Mesenchymal stem cell (in vitro differentiated cells and primary cell): ENCODE results near the gene HCFC1R1.

Experiments
- DNase-seq: peaks from one replicate; pipeline ENCODE4 v3.0.0-alpha.2; 2013
- H2AFZ ChIP-seq: one replicate; pipeline ENCODE4 v1.6.1; 2013; ENCODE audit warnings: low read depth, mild to moderate bottlenecking, control low read depth, inconsistent platforms, low read length, moderate library complexity
- H2AK5ac ChIP-seq: 2 replicates; pipeline ENCODE4 v1.6.1; 2013; ENCODE audit warnings: low read length, moderate library complexity, mild to moderate bottlenecking, inconsistent platforms; ENCODE audit not compliant: severe bottlenecking
- H2BK120ac ChIP-seq: one replicate; pipeline ENCODE4 v1.6.1; 2013; ENCODE audit warnings: low read depth, mild to moderate bottlenecking, inconsistent platforms, low read length, moderate library complexity
- H2BK12ac ChIP-seq, 2 experiments: one replicate each; pipeline ENCODE4 v1.6.1; 2013; ENCODE audit warnings: inconsistent platforms in 2 of 2, low read length in 2 of 2, mild to moderate bottlenecking in 2 of 2, moderate library complexity in 2 of 2, control low read depth in 1 of 2
- H2BK15ac ChIP-seq: one replicate; pipeline ENCODE4 v1.6.1; 2013; ENCODE audit warnings: mild to moderate bottlenecking, low read depth, inconsistent platforms; ENCODE audit not compliant: poor library complexity, severe bottlenecking
- H2BK5ac ChIP-seq: 2 replicates; pipeline ENCODE4 v1.6.1; 2013; ENCODE audit warnings: low read depth, mild to moderate bottlenecking, low read length, control low read depth, inconsistent platforms; ENCODE audit not compliant: poor library complexity, severe bottlenecking
- H3K14ac ChIP-seq, 2 experiments: one replicate each; pipeline ENCODE4 v1.6.1; 2013; ENCODE audit warnings: inconsistent platforms in 2 of 2, low read length in 2 of 2, control low read depth in 1 of 2, mild to moderate bottlenecking in 1 of 2, moderate library complexity in 1 of 2
- H3K18ac ChIP-seq, 2 experiments: one replicate each; pipeline ENCODE4 v1.6.1; 2013; ENCODE audit warnings: inconsistent platforms in 2 of 2, low read length in 2 of 2, control low read depth in 1 of 2, low read depth in 1 of 2, mild to moderate bottlenecking in 1 of 2
- H3K23ac ChIP-seq, 2 experiments: one replicate each; pipeline ENCODE4 v1.6.1; 2013; ENCODE audit warnings: inconsistent platforms in 2 of 2, low read length in 2 of 2, mild to moderate bottlenecking in 2 of 2, moderate library complexity in 2 of 2, control low read depth in 1 of 2
- H3K27ac ChIP-seq: 2 replicates; pipeline ENCODE4 v1.5.1; 2013; ENCODE audit warnings: mild to moderate bottlenecking, moderate library complexity, low read length, control low read depth, inconsistent platforms; ENCODE audit not compliant: poor library complexity, severe bottlenecking
- H3K27me3 ChIP-seq, 2 experiments: 2 replicates each; pipeline versions ENCODE4 v1.6.1 to v1.7.0; 2013; ENCODE audit warnings: low read length in 2 of 2, mild to moderate bottlenecking in 2 of 2, moderate library complexity in 2 of 2, control low read depth in 1 of 2, inconsistent platforms in 1 of 2; ENCODE audit not compliant: control insufficient read depth in 1 of 2, insufficient read depth in 1 of 2
- H3K36me3 ChIP-seq, 2 experiments: 2 replicates each; pipeline versions ENCODE4 v1.6.1 to v1.7.0; 2013; ENCODE audit warnings: low read length in 2 of 2, control low read depth in 1 of 2, inconsistent platforms in 1 of 2, low read depth in 1 of 2, mild to moderate bottlenecking in 1 of 2; ENCODE audit not compliant: insufficient read depth in 2 of 2, control insufficient read depth in 1 of 2
- H3K4ac ChIP-seq, 2 experiments: one replicate each; pipeline ENCODE4 v1.6.1; 2013; ENCODE audit warnings: inconsistent platforms in 2 of 2, low read length in 2 of 2, mild to moderate bottlenecking in 2 of 2, moderate library complexity in 2 of 2, control low read depth in 1 of 2, low read depth in 1 of 2
- H3K4me1 ChIP-seq: 2 replicates; pipeline ENCODE4 v1.6.1; 2013; ENCODE audit warnings: low read depth, low read length, control low read depth; ENCODE audit not compliant: control insufficient read depth, insufficient read depth
- H3K4me2 ChIP-seq: 2 replicates; pipeline ENCODE4 v1.6.1; 2013; ENCODE audit warnings: low read length, mild to moderate bottlenecking, inconsistent platforms; ENCODE audit not compliant: poor library complexity, severe bottlenecking
- H3K4me3 ChIP-seq, 2 experiments: 2 replicates each; pipeline versions ENCODE4 v1.5.1 to v1.7.0; 2013; ENCODE audit warnings: low read length in 2 of 2, mild to moderate bottlenecking in 2 of 2, control low read depth in 1 of 2, low read depth in 1 of 2; ENCODE audit not compliant: insufficient read depth in 1 of 2
- H3K79me1 ChIP-seq: replicated peaks from 2 replicates; pipeline ENCODE4 v1.6.1; 2013; ENCODE audit warnings: mild to moderate bottlenecking, control low read depth, low read length, inconsistent platforms; ENCODE audit not compliant: poor library complexity, severe bottlenecking
- H3K9ac ChIP-seq: 2 replicates; pipeline ENCODE4 v1.7.0; 2013; ENCODE audit warnings: mild to moderate bottlenecking, low read length, moderate library complexity
- H3K9me3 ChIP-seq: 2 replicates; pipeline ENCODE4 v1.7.0; 2013; ENCODE audit warnings: mild to moderate bottlenecking, low read length; ENCODE audit not compliant: control insufficient read depth
- H4K8ac ChIP-seq: one replicate; pipeline ENCODE4 v1.6.1; 2013; ENCODE audit warnings: inconsistent platforms, mild to moderate bottlenecking, low read length, moderate library complexity
- H4K91ac ChIP-seq: one replicate; pipeline ENCODE4 v1.6.1; 2013; ENCODE audit warnings: mild to moderate bottlenecking, low read length, inconsistent platforms
- WGBS: methylation state at CpG from one replicate; pipeline ENCODE4 v1.1.7; 2013; ENCODE audit warnings: mixed read lengths; 5-methylcytosine and 5-hydroxymethylcytosine counted together

Gene HCFC1R1

DNA sequence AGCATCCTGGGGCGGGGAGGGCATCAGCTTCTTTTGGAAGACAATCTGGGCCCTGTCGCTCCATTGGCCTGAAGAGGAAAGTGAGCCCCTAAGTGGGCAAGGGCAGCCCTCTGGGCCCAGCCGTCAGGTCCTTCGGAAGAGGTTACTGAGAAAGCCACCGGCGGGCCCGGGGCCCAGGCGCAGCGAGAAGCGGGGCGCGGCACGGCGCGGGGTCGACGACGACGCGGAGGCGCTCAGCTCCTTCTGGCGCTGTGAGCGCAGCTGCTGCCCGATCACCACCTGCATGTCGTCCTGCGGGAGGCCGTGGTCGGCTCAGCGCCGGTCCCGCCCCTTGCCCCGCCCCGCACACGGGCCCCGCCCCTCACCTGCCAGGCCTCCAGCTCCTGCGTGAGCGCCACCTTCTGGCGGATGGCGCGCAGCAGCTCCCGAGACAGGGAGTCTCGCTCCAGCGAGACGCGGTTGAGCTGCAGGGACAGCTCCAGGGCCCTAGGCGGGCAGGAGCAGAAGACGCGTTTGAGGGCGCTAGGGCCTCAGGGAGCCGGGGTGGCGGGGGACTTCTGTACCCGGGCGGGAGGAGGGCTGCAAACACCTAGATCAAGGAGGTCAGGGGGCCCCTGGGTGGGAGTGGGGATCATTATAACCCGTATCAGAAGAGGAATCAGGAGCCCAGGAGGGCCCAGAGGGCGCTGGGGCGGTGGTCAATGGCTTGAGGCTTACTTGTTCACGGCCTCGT, 4.4 kb upstream of the HCFC1R1 start:
- 11% methylated on average over 58 of the region's 58 CpGs for WGBS
- H3K79me1 ChIP-seq: peaks cover 4% of the 10 kb centered on the region

DNA sequence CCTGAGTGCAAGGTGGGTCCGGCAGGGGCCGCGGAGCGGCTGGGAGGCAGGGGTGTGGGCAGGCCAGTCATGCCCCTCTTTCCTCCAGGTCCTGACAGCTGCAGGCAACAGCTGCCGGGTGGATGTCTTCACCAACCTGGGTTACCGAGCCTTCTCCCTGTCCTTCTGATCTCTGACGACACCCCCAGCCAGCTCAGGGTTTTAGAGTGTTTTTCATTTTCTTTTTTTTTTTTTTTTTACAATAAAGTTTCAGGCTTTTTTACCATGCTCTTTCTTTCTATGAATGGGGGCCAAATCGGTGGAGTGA, 3.7 kb upstream of the HCFC1R1 start:
- H3K36me3 ChIP-seq: peaks cover 24 to 47% of the 10 kb centered on the region in 2 experiments
- 91% methylated on average over 6 of the region's 8 CpGs for WGBS

More for the DNA sequence above, 4.4 kb upstream of the HCFC1R1 start:
- Histone ChIP-seq H3K27me3 (peaks cover 10 to 36% of the 10 kb centered on the region in 2 experiments), H2AK5ac (no peak overlapping the region), H3K9ac (no peak overlapping the region), H4K8ac (no peak overlapping the region), H3K4me1 (peaks cover 18% of the 10 kb centered on the region), H3K9me3 (no peaks in the 10 kb centered on the region), H4K91ac (no peak overlapping the region), H3K14ac (no peak overlapping the region), H3K27ac (no peak overlapping the region), H3K23ac (no peak overlapping the region), H2BK15ac (no peak overlapping the region), H3K4me3 (peak overlapping the region in 1 of 2 experiments; percentile 22), H2BK5ac (no peak overlapping the region), H3K4me2 (peak overlapping the region; percentile 57), H2BK120ac (no peak overlapping the region), H2BK12ac (no peak overlapping the region), H3K4ac (no peak overlapping the region), H3K18ac (peak overlapping the region in 1 of 2 experiments; percentile 14), H2AFZ (no peak overlapping the region), H3K36me3 (peaks cover 24 to 40% of the 10 kb centered on the region in 2 experiments)
- peak; percentile 69 for DNase-seq

DNA sequence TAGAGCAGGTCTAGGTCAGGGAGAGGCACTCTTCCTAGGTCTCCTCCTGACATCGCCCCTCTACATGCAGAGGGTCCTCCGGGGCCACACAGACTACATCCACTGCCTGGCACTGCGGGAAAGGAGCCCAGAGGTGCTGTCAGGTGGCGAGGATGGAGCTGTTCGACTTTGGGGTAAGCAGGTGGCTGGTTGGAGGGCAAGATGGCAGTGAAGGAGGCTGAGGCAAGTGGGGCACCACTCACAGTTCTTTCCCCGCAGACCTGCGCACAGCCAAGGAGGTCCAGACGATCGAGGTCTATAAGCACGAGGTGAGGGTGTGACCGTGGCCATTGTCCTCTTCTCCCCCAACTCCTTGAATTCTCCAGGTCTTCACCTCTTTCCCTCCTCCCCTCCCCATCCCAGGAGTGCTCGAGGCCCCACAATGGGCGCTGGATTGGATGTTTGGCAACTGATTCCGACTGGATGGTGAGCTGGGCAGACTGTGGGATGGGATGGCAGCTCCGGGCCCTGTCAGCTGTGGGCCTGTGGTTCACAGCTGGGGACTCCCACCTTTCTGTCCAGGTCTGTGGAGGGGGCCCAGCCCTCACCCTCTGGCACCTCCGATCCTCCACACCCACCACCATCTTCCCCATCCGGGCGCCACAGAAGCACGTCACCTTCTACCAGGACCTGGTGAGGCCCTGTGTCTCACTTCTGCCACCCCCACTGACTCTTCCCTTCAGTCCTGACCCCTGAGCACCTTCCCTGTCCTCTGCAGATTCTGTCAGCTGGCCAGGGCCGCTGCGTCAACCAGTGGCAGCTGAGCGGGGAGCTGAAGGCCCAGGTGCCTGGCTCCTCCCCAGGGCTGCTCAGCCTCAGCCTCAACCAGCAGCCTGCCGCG, 3.1 kb upstream of the HCFC1R1 start:
- H2BK120ac ChIP-seq: no peak overlapping the region
- H3K9ac ChIP-seq: no peak overlapping the region
- H2AK5ac ChIP-seq: no peak overlapping the region
- no peak overlapping the region for H2BK5ac ChIP-seq
- H3K4ac ChIP-seq: no peak overlapping the region
- H3K36me3 ChIP-seq: peaks cover 24 to 50% of the 10 kb centered on the region in 2 experiments
- no peak overlapping the region for H2BK12ac ChIP-seq
- H3K27me3 ChIP-seq: peaks cover 0 to 23% of the 10 kb centered on the region in 2 experiments
- no peak overlapping the region for H3K27ac ChIP-seq
- no peak overlapping the region for H3K18ac ChIP-seq
- H3K4me1 ChIP-seq: peaks cover 25% of the 10 kb centered on the region
- H3K4me2 ChIP-seq: no peak overlapping the region
- H2BK15ac ChIP-seq: no peak overlapping the region
- peaks cover 4% of the 10 kb centered on the region for H3K79me1 ChIP-seq
- 95% methylated on average over 23 of the region's 24 CpGs for WGBS
- no peak for DNase-seq
- H3K4me3 ChIP-seq: no peak overlapping the region
- H4K8ac ChIP-seq: no peak overlapping the region
- no peaks in the 10 kb centered on the region for H3K9me3 ChIP-seq
- H3K14ac ChIP-seq: no peak overlapping the region
- H3K23ac ChIP-seq: no peak overlapping the region
- H2AFZ ChIP-seq: no peak overlapping the region
- no peak overlapping the region for H4K91ac ChIP-seq

More for the DNA sequence above, 3.7 kb upstream of the HCFC1R1 start:
- H4K8ac ChIP-seq: no peak overlapping the region
- H2AFZ ChIP-seq: no peak overlapping the region
- H3K79me1 ChIP-seq: peaks cover 4% of the 10 kb centered on the region
- no peak overlapping the region for H3K4me3 ChIP-seq
- no peak overlapping the region for H3K4me2 ChIP-seq
- no peak overlapping the region for H3K18ac ChIP-seq
- H3K9me3 ChIP-seq: no peaks in the 10 kb centered on the region
- H2BK12ac ChIP-seq: no peak overlapping the region
- H4K91ac ChIP-seq: no peak overlapping the region
- H3K23ac ChIP-seq: no peak overlapping the region
- H3K27ac ChIP-seq: no peak overlapping the region
- no peak overlapping the region for H3K9ac ChIP-seq
- H3K14ac ChIP-seq: no peak overlapping the region
- peaks cover 25% of the 10 kb centered on the region for H3K4me1 ChIP-seq
- no peak overlapping the region for H2BK15ac ChIP-seq
- no peak for DNase-seq
- no peak overlapping the region for H3K4ac ChIP-seq
- H2AK5ac ChIP-seq: no peak overlapping the region
- no peak overlapping the region for H2BK120ac ChIP-seq
- peaks cover 2 to 29% of the 10 kb centered on the region in 2 experiments for H3K27me3 ChIP-seq
- no peak overlapping the region for H2BK5ac ChIP-seq

DNA sequence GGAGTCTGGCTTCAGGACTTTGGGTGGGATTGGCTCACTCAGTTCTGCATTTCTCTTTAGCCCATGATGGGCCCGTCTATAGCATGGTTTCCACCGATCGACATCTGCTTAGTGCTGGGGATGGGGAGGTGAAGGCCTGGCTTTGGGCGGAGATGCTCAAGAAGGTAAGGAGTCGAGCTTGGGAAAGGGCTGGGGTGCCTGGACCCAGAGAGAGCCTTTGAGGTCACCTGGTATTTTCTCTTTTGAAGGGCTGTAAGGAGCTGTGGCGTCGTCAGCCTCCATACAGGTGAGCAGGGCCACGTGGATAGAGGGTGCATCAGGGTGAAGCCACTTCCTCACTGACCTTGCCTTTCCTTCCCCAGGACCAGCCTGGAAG, 2.2 kb upstream of the HCFC1R1 start:
- Histone ChIP-seq H2BK120ac (no peak overlapping the region), H3K9me3 (no peaks in the 10 kb centered on the region), H4K8ac (no peak overlapping the region), H3K27me3 (peaks cover 0 to 21% of the 10 kb centered on the region in 2 experiments), H3K79me1 (peaks cover 4% of the 10 kb centered on the region), H3K4me2 (no peak overlapping the region), H3K23ac (no peak overlapping the region), H3K4me1 (peaks cover 25% of the 10 kb centered on the region), H2BK5ac (no peak overlapping the region), H2AK5ac (no peak overlapping the region), H2AFZ (no peak overlapping the region), H3K36me3 (peaks cover 24 to 58% of the 10 kb centered on the region in 2 experiments), H3K4me3 (no peak overlapping the region), H3K27ac (no peak overlapping the region), H4K91ac (no peak overlapping the region), H2BK12ac (no peak overlapping the region), H3K9ac (no peak overlapping the region), H2BK15ac (no peak overlapping the region), H3K18ac (no peak overlapping the region), H3K14ac (no peak overlapping the region), H3K4ac (no peak overlapping the region)
- DNase-seq: no peak
- WGBS: 94% methylated on average over 8 of the region's 8 CpGs
